ENCODE data around the gene GPR150.
"Not testable (repeated sequence)": the region's sequence is repeated elsewhere in the genome, so short reads cannot be mapped to it uniquely, and the experiment has no call there.

Gene GPR150

DNA sequence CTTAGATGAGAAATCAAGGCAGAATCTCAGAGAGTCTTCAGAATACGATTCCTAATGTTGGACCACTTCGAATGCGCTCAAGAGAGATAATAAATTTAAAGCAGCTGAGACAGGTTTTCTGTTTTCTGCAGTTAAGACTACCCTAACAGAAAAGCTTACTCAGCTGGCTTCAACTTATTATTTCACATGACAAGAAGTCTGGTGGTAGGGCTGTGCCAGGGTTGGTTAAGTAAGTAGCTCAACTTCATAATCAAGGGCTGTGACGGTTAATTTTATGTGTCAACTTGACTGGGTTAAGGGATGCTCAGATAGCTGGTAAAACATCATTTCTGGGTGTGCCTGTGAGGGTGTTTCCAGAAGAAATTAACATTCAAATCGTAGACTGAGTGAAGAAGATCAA is 3.8 kb downstream of the GPR150 start:
- no peak for DNase-seq (ENCODE audit: low read depth, low spot score)

DNA sequence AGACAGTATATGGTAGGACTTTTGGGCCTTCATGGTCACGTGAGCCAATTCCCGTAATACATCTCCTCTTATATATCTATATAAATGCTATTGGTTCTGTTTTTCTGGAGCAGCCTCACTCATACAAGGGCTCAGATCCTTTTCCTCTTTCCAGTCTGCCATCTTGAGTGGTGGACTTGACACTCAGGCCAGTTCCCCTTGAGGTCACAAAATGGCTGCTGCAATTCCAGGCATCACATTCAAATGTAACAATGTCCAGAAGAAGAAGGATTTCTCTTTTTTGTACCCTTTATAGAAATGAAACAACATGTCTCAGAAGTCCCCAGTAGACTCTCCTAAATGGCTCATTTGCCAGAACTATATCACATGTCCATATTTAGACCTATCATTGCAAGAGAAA is 4.5 kb downstream of the GPR150 start:
- no peak for DNase-seq (ENCODE audit: low read depth, low spot score)

DNA sequence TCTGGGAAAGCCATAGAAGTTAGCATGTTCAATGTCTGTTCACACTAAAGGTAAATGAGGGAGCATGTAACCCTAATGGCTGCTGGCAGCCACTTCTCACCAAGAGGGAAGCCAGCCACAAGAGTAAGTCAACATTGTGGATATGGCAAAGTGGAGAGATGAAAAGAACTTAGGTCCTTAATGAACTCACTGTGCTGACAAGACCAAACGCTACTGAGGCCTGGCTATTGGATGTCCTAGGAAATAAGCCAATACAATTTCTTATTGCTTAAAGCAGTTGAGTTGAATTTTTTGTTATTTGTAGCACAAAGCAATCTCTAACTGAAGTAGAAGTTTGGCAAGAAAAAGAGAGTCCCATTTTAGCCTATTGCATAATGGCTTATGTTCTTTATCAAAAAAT is 6.8 kb downstream of the GPR150 start:
- DNase-seq (ENCODE audit: low read depth, low spot score) = no peak

DNA sequence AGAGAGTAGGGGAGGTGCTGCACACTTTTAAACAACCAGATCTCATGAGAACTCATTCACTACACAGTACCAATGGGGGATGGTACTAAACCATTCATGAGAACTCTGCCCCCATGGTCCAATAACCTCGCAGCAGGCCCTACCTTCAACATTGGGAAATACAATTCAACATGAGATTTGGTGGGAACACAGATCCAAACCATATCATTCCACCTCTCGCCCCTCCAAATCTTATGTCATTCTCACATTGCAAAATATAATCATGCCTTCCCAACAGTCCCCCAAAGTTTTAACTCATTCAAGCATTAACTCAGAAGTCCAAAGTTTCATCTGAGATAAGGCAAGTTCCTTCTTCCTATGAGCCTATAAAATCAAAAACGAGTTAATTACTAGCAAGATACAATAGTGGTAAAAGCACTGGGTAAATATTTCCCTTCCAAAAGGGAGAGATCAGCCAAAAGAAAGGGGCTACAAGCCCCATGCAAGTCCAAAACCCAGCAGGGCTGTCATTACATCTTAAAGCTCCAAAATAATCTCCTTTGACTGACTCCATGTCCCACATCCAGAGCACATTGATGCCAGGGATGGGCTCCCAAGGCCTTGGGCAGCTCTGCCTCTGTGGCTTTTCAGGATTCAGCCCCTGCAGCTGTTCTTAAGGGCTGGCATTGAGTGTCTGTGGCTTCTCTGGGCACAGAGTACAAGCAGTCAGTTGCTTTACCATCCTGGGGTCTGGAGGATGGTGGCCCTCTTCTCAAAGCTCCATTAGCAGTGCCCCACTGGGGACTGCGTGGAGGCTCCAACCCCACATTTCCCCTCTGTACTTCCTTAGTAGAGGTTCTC is 8.3 kb downstream of the GPR150 start:
- DNase-seq (ENCODE audit: low read depth, low spot score) = no peak

DNA sequence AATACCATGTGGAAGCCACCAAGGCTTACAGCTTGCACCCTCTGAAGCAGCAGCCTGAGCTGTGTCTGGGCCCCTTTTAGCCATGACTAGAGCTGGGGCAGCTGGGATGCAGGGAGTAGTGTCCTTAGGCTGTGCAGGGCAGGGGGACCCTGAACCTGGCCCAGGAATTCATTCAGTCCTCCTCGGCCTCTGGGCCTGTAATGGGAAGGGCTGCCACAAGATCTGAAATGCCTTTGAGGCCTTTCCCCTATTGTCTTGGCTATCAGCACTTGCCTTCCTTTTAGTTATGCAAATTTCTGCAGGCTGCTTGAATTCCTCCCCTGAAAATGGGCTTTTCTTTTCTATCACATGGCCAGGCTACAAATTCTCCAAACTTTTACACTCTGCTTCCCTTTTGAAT is 9.0 kb downstream of the GPR150 start:
- DNase-seq (ENCODE audit: low read depth, low spot score) = no peak

DNA sequence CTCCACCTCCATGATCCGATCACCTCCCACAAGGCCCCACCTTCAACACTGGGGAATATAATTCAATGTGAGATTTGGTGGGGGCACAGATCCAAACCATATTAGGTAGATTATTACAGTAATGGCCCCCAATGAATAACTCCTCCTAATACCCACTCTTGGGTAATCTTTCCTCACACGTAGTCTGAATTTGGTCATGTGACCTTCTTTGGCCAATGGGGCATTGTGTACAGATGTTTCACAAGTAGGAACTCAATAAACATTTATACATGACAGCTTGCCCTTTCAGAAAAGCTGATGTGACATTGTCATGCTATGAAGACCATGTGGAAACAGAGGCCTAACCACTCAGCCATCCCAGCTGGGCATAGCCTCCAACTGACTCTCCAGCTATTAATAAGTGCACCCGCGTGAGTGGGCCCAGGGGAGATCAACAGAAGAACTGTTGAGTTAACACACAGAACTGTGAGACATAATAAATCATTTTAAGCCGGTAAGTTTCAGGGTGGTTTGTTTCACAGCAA is 10.6 kb downstream of the GPR150 start:
- DNase-seq (ENCODE audit: low read depth, low spot score) = no peak

DNA sequence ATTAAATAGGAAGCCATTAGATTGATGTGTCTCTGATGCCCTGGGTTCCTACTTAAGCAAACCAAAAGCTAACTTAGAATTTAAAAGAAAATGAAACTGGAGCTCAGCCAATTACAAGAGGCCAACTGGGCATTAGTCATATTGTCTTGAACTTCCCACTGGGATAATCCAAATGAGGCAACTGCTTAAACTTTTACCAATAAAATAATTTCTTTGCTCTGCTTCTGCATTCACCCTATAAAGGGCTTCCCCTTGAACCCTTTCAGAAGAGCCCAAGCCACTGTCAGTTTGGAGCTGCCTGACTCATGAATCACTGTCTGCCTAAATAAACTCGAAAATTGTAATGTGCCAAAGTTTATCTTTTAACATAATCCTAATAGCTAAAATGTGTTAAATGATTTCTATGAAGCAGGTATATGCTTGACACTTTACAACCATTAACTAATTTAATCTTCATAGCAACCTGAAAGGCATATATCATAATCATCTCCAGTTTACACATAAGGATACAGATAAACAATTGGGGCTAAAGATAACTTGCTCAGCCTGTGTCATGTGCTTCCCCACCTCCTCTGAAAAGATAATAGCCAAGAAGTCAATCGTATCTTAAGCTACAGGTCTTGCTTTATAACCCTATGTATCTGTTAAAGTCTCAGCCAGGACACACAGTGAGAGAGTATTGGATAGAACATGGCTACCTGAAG is 11.5 kb downstream of the GPR150 start:
- DNase-seq (ENCODE audit: low read depth, low spot score) = peak; percentile 59

DNA sequence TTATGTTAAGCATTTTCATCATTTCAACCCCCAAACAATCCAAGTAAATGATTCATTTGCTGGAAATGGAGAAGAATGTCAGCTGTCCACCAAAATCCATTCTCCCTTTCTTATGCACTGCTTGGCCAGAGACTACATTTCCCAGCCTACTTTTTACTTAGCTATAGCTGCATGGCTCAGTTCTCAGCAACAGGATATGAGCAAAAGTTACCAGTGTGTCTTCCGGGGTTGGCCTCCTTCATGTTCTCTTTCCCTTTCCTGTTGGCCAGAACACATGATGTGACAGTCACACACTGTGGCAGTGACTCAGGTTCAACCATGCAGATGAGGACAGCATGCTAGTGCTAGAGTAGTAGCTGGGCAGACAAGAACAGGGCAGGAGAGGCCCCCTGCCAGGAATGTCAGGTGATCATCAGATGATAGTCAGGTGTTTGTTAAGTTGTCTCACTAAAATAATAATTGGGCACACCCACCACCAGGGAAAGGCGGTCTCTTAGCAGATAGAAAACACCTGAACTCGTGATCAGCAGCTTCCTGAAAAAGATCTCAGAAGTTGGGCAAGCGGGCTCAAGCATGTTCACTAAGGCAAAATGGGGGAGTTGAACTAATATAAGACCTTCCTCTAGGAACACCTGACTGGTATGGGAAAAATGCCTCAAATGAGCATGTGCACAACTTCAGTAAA is 12.2 kb downstream of the GPR150 start:
- DNase-seq (ENCODE audit: low read depth, low spot score) = no peak

DNA sequence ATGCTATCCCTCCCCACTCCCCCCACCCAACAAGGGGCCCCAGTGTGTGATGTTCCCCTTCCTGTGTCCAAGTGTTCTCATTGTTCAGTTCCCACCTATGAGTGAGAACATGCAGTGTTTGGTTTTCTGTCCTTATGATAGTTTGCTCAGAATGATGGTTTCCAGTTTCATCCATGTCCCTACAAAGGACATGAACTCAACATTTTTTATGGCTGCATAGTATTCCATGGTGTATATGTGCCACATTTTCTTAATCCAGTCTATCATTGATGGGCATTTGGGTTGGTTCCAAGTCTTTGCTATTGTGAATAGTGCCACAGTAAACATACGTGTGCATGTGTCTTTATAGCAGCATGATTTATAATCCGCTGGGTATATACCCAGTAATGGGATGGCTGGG is 13.1 kb downstream of the GPR150 start:
- not testable (repeated sequence) for DNase-seq (ENCODE audit: low read depth, low spot score)

DNA sequence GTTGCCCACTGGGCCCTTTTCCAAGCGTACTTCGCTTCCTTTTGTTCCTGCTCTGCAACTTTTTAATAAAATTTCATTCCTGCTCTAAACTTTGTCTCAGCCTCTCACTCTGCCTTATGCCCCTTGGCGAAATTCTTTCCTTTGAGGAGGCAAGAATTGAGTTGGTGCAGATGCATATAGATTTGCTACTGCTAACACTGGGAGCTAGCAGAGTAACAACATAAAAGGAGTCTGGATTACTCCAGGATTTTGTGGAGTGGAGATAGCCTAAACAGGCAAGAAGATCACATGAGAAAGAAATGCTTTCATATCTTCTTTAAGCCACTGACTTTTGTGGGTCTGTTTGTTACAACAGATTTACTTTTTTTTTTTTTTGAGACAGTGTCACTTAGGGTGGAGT is 13.8 kb downstream of the GPR150 start:
- DNase-seq (ENCODE audit: low read depth, low spot score) = no peak

DNA sequence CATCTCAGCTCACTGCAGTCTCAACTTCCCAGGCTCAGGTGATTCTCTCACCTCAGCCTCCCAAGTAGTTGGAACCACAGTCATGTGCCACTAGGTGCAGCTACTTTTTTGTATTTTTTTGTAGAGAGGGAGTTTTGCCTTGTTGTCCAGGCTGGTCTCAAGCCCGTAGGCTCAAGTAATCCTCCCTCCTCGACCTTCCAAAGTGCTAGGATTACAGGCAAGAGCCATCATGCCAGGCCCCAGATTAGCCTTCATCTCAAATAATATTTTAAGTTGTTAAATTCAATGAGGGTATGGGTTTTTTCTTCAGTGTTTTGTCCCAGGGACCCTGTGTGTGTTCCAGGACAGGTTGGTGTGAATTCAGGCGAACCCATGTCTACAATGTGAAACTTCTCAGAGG is 14.2 kb downstream of the GPR150 start:
- DNase-seq (ENCODE audit: low read depth, low spot score) = no peak

DNA sequence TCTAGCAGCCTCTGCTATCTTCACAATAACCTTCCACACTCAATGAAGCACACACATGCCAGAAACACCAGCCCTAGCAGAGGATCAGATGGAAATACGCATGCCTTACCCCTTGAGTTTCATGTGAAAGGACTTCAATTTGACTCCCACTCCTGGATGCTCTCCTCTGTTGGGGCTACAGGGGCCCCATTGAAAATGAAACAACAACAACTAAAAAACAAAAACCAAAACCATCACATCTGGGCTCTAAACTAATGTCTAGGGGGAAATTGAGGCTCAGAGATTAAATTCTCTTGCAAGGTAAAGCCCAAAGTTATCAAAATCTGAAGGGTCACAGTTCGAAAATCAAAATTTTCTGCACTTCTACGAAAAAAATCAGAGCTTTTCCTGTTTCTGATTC is 18.7 kb downstream of the GPR150 start:
- DNase-seq (ENCODE audit: low read depth, low spot score) = no peak

DNA sequence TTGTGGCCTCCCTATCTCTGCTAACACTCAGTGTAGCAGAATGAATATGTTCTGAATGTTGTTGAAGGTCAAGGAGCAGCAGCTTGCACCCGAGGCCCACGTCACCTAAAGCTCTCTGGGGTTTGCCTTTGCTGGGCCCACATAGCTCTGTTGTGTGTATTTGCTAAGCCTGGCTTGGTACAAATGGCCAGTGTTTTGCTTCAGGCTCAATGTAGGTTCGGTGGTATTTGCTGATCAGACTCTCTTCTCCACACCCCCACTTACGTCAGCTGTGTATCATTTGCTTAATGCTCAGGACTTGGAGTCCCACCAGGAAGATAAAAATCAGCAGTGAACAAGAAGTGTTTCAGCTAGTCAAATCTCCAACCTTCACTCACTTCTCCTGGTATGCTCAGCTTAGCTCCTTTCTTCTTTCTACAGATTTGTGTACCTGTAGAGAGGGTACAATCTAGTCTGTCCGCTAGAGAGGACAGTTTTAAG is 21.9 kb downstream of the GPR150 start:
- no peak for DNase-seq (ENCODE audit: low read depth, low spot score)

DNA sequence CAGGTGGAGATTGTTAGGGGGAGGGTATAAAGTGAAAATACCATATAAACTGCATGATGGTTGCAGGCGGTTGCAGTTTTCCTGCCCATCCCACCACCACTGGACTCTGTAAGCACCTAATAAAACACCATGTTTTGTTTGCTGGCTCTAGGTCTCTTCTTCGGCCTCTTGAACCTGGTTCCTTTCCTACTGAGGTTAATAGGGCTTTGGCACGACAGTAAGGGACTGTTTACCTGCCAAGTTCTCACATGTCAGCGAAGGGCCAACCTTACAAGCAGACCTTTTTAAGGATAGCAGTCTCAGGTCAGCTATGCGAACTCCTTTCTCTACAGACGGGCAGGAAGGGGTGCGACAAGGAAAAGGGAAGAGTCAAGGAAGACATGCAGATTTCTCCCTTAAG is 23.3 kb downstream of the GPR150 start:
- no peak for DNase-seq (ENCODE audit: low read depth, low spot score)

DNA sequence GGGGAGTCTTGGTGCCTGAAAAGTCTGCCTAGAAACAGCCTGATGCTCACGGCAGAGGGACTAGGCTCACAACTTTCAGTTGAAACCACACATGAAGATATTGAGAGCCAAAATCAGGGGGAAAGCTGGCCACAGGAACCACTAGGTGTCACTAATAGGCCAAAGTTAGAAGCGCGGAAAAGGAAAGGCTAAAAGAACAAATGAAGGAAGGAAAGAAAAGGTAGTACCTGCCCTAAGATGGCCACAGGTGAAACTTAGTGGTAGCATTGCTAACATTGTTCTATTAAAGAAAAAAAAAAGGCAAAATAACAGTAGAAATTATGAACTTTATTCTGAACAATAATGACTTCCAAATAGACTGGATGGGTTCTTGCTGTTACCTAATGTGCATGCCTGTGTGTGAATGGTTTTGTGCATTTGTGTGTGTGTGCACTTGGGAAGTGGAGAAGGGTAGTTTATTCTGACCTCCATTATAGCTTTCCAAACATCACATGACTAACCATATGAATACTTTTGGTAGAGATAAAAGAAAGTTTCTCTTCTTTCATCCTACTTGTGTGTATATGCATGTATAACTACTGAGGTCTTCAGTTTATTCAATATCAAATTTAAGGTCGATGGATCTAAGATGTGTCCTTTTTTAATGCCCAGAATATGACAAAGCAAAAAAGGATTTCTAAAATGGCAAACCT is 24.6 kb downstream of the GPR150 start:
- no peak for DNase-seq (ENCODE audit: low read depth, low spot score)

DNA sequence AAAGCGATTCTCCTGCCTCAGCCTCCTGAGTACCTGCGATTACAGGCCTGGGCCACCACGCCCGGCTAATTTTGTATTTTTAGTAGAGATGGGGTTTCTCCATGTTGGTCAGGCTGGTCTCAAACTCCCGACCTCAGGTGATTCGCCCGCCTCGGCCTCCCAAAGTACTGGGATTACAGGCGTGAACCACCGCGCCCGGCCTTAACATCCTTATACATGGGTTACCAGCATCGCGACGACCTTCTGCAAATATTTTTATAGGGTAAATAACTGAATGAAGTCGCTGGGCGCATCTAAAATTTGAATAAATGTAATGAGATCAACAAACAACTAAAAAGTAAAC is 26.3 kb downstream of the GPR150 start:
- DNase-seq (ENCODE audit: low read depth, low spot score) = not testable (repeated sequence)

DNA sequence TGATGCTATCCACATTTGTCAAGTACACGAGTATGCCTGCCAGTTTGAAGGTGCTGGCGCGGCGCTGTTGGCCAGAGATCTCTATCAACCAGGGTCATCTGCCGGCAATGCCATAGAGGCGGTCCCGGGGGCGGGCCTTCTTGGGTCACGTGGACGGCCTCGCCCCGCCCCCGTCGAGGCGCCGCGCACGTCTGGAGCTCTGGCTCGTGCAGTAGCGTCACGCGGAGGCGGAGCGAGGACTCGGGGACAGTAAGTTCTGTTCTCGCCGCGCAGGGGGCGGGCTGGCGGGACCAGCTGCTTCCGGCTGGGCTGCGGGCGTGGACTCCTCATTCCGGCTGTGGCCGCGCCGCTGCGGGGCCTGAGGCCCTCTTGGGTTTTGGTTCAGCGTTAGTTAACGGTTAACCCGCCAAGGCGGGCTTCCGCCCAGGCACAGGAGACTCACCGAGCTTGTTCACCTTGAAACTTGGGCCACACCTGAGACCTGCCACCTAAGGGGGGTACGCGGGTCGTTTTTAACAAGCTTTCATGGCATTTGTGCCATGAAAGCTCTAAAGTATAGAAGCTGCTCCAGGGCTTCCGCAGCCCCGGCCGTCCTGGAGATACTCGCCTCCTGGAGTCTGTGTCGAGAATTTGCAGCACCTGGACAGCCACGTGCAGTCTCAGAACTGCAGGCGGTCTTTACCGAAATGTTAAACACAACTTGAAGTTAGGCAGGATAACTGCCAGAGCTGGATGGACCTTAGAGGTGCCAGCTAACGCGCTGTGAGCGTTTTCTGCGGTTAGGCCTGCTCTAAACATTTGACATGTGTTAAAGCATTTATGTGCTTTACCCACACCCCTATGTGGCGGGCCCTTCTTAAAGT is 26.9 kb downstream of the GPR150 start, which contains the start of gene RFESD:
TSS of gene RFESD (plus strand) at position 209 of the 863 bp plus-strand sequence. CDS start 5,495 bp downstream, outside the sequence.
- peak; percentile 91 for DNase-seq (ENCODE audit: low read depth, low spot score)

DNA sequence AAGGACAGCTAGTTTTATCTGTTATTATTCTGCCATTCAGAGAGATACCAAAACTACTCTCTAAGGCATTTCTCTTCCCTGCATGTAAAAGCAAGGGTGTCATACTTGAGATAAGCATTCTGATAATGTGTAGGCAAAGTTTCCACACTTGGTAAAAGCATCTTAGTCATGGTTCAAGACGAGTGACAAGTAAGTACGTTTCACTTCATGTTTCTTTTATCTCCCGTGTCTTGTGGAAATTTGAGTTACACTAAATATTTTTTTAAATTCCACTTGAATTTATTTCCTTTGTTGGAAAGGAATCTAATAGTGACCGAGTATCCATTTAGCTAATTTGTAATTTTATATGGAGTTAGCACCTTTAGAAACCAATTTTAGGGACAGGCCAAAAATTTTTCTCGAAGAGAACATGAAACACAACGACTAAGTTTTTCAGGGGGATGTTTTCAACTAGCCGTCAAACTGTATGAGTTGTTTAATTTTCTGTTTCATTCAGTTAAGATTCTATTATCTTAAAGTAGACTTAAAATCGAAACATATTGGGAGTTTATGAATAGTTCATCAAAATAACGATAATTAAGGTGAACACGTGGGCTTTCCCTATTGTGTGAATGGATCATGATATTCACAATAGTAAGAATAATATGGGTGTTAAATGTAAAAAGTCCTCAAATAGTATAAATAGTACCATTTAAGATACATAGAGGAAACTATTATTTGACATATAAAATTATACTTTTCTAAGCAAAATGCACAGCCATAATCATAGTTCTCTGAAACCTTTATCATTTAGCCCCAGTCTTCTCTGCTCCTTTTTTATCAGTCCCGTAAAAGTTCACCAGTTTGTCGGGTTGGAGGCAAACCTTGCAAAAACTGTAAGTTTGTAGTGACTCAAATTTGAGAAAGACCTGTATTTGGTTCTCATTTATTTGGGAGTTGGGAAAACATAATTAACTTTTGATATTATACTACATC is 28.3 kb downstream of the GPR150 start:
- DNase-seq (ENCODE audit: low read depth, low spot score) = no peak

DNA sequence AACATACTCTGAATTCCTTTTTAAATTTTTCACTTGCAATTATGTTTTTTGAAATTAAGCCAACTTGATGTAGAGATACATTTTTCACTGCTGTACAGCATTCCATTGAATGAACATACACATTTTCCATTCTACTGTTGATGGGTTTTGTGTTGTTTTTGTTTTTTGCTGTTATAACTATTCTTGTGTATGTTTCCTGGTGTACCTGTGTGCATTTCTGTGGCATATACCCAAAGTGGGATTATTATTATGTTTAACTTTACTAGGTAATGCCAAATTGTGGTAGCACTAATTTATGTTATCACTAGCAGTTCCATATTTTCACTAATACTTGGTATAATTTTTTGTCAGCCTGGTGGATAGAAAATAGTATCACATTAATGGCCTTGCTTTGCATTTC is 29.4 kb downstream of the GPR150 start:
- DNase-seq (ENCODE audit: low read depth, low spot score) = no peak
